ENCODE results near the gene FAM222B.
"Not testable (repeated sequence)": the region's sequence is repeated elsewhere in the genome, so short reads cannot be mapped to it uniquely, and the experiment has no call there.

The FAM222B gene

DNA sequence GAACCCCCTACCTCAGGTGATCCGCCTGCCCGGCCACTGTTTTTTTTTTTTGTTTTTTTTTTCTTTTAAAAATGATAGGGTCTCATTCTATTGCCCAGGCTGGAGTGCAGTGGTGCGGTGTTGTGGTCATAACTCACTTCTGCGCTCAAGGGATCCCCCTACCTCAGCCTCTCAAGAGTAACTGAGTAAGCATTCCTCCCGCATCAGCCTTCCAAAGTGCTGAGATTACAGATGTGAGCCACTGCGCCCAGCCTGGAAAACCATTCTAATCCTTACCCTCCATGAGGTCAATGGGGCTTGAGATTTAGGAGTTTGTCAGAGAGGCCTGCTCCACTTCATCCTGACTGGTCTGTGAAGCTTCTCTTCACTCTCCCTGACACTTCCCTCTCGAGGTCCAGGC is 24.7 kb upstream of the FAM222B start:
- DNase-seq, result no peak

DNA sequence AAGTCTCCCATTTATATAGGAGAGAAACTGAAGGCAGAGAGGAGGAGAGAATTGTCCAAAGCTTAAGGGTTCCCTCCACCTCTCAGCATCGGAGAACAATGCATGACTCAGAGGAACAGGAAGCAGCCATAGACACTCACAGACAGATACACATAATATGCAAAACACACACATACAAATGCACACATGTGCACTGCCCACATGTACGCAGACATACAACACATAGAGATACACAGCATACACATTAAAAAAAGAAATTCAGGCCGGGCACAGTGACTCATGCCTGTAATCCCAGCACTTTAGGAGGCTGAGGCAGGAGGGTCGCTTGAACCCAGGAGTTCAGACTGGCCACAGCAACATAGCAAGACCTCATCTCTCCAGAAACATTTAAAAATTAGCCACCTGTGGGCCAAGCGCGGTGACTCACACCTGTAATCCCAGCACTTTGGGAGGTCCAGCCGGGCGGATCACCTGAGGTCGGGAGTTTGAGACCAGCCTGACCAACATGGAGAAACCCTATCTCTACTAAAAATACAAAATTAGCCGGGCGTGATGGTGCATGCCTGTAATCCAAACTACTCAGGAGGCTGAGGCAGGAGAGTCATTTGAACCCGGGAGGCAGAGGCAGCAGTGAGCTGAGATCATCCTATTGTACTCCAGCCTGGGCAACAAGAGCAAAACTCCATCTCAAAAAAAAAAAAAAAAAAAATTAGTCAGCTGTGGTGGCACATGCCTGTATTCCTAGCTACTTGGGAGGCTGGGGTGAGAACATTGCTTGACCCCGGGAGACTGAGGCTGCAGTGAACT is 23.6 kb upstream of the FAM222B start:
- DNase-seq, result no peak

DNA sequence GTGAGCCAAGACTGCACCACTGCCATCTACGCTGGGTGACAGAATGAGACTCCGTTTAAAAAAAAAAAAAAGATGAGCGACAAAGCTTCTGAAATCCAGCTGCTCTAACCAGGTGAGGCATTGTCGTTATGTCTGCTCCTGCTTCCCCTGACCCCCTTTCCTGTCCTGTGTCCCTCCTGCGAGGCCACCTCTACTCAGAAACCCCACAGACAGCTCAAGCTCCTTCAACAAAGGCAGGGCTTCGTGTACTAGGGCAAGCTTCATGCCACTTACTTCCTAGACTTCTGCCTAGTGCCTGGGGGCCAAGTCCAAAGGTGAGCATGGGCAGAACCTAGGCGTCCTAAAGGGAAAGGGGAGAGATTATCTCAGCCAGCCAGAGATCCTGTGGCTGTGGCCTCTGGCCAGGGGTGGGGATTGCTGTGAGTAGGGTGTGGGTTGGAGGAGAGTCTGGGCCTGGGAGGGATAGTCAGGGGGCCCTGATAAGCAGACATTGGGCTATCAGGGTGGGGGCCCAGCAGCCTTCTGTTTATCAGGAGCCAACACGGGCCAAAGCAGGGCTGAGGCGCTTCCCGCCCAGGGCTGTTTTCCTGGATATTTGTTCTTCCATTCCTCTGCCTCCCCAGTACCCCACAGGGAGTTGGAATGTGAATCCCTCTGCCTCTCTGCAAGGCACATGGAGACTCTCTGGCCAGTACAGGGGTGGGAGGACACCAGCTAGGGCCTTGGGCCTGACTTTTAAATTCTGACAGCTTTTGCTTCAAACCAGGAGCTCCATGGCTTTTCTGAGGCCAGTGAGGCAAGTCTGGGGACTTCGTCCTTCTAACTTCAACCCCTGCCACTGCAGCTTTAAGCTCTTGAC is 22.6 kb upstream of the FAM222B start:
- DNase-seq, result no peak

DNA sequence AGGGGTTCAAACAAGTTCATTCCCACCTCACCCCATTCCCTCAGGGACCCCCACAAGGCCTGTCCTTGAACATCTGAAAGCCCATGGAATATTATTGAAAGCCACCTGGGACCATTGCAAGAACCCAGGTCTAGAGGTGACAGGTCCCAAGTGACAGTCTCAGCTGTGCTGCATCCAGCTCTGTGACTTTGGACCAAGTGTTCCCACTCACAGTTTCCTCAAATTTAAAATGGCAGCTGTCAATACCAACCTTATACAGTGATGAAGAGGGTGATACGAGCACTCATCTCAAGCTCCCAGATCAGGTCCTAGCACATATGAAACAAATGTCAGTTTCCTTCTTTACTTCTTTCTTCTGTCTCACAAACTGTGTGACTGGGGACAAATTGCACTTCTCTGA is 21.4 kb upstream of the FAM222B start:
- no peak for DNase-seq

DNA sequence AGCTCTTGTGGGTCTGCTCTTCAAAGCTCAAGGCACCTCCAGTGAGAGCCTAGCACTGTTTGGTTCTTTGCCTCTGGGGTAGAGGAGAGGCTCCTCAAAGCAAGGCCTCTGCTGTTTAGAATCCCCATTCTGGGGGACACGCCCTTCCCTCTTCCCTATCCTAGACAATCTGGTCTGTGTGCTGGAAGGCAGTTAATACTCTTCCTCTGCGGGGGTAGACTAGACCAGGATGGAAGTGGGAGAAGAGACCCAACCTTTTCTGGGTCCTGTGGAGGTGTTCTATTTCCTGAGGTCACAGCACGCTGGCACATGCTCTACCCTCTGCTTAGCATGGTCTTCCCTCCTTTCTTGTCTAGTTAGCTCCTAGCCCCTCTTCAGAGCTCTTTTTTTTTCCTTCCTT is 20.0 kb upstream of the FAM222B start:
- DNase-seq, result no peak

DNA sequence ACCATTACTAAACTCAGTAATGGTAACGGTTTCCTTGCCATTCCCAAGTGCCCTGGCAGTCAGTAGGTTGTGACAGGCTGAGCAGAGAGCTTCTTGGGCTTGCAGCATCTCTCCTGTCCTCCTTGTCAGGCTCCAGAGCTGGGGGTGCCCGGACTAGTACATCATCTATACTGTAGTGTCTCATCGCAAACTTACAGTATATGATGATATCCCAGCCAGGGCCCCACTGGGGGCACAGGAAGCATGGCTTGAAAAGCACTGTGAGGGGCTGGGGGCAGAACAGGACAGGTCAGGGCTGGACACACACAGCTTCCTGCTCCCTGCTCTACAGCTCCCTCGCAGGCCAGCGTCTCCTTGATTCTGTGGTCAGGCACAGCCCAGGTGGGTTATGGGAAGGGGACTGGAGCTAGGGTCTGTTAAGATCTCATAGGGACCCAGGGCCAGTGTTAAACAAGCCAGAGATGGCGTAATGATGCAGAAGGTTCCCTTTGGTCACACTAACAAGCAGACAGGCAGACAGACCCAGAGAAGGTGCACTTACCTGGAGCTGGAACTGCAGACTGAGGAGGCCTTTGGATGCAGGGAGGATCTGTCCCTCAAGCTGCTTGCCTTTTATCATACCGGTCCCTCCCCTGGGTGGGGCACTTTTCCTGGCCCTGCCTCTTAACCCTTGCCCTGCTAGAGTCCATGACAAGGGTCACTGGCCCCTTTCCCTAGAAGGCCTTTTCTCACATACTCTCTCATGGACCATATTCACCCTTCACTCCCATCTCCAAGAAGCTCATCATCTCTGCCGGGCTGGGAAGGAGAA is 19.0 kb upstream of the FAM222B start:
- DNase-seq, result no peak

DNA sequence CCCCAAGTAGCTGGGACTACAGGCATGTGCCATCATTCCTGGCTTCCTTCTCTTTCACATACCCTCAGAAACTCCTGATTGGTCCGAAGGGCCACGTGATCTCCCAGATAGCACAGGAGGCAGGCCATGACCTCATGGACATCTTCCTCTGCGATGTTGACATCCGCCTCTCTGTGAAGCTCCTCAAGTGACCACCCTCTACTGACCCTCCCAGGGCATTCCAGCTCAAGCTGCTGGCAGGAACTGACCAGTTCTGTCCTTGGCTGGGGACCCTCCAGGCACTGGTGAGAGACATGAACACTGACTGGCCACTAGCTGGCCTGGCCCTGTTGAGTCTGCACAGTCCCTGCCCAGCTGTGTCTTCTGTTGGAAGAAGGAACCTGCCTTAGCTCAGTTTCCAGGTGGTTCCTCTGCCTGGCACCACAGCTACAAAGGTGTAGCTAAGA is 17.8 kb upstream of the FAM222B start:
- DNase-seq, result no peak

DNA sequence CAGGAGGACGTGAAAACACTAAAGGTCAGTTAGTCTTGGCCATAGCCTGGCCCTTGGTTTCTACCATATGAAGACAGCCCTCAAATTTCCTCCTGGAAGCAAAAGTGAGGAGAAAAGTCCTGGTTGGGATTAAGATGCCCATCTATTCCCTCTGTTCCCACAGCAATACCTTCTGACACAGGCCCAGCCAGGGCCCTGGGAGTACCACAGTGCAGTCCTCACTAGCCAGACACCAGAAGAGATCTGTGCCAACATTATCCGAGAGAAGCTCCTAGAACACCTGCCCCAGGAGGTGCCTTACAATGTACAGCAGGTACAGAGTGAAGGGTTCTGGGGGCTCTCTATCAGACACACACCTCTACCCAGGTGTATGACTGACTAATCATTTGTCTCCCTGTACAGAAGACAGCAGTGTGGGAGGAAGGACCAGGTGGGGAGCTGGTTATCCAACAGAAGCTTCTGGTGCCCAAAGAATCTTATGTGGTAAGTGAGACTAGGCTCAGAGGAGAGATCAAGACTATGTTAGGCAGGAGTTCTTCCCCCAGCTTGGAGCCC is 16.3 kb upstream of the FAM222B start:
- no peak for DNase-seq

DNA sequence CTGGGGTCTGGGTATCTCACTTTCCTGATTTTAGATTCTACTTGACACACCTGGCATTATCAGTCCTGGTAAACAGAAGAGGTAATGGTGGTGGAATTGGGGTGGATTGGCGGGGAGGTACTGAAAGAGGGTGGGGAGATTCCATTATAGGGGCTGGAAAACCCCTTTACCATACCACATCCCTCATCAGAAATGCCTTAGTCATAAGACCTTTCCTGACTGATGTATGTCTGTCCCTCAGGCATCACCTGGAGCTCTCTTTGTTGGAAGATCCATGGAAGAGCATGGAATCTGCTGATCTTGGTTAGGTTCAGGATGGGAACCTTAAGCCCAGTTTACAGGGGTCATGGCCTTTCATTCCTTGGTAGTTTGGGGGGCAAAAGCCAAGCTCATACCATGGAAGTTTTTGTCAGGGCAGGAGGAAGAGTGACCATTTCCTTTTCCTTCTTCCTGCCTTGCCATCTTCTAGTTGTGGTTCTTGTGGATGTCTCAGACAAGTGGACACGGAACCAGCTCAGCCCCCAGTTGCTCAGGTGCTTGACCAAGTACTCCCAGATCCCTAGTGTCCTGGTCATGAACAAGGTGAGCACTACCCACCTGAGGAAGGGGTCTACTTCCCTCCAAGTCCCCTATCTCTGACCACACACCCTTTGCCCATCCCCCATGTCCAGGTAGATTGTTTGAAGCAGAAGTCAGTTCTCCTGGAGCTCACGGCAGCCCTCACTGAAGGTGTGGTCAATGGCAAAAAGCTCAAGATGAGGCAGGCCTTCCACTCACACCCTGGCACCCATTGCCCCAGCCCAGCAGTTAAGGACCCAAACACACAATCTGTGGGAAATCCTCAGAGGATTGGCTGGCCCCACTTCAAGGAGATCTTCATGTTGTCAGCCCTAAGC is 15.6 kb upstream of the FAM222B start:
- DNase-seq, result no peak

DNA sequence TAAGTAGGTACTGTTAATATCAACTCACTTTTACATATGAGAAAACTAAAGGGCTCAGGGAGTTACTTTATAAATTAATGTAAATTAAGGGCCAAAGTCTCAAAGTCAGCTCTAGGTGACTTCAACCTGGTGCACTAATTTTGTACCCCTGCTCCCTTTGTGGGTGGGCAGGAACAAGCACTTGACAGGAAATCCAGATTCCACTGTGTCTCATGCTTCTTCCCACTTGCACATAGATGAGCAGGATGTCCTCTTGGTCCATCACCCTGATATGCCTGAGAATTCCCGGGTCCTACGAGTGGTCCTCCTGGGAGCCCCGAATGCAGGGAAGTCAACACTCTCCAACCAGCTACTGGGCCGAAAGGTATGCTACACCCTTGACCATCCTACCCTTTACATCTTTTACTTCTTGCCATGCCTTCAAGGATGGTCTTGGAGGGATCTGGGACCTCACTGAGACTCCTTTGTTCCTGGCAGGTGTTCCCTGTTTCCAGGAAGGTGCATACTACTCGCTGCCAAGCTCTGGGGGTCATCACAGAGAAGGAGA is 13.5 kb upstream of the FAM222B start:
- DNase-seq, result no peak

DNA sequence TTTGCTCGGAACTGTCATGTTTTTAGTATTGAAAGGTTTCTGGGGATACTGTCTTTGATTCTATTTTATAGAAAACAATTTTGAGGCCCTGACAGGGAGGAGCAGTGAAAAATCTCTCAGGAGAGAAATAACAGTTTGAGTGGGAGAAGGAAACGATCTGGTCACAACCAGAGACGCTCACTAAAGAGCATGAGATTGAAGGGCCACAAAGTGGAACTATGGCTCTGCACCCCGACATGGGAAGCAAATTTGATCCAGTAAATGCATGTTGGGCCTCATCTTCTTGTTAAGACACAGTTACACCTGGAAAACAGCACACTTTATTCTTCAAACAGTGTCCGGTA is 12.7 kb upstream of the FAM222B start:
- no peak for DNase-seq

DNA sequence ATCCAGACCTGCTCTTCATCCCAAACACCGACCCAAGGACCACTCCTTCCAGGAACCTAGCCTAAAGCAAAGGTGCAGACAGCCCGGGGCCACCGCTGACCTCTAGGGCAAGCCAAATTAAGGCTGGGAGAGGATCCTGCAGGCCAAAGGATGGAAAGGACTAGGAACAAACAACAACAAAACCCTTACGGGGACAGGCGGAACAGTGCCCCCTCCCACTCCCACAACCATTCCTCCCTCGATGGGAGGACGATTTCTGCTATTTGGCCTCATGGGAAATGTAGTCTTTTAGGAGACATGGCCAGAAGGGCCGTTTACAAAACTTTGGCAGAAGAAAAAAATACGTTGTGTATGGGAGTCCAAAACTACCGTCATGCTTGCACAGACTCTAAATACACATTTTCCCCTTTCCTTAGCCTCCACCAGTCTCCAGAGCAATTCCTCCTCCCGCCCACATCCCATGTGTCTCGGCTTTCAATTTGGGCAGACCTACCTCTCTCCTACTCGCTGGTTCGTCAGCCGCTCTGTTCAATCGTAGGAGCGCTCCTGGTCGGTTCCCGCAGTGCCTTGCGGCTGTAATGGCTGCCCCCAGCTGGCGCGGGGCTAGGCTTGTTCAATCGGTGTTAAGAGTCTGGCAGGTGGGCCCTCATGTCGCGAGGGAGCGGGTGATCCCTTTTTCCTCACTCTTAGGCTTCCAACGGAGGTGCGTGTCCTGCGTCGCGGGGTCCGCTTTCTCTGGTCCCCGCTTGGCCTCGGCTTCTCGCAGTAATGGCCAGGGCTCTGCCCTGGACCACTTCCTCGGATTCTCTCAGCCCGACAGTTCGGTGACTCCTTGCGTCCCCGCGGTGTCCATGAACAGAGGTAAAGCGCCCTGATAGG is 12.1 kb upstream of the FAM222B start, which contains the start of gene ERAL1:
ERAL1 (plus strand) TSS at position 560 of the 879 bp plus-strand sequence; CDS start at position 579, 19 bp downstream.
- DNase-seq, result peak; percentile 75

DNA sequence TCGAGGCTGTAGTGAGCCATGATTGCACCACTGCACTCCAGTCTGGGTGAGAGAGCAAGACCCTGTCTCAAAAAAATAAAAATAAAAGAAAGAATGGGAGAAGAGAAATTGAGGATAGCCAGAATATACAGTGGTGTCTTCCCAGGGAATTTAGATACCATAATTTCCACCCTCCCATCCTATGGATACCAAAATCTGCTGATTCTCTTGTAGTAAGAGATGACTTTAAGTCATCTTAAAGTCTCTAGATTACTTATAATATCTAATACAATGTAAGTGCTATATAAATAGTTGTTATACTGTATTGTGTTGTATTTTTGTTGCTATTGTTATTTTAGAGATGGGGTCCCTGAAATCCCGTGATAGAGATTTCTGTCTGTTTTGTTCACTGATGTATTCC is 10.7 kb upstream of the FAM222B start:
- no peak for DNase-seq

DNA sequence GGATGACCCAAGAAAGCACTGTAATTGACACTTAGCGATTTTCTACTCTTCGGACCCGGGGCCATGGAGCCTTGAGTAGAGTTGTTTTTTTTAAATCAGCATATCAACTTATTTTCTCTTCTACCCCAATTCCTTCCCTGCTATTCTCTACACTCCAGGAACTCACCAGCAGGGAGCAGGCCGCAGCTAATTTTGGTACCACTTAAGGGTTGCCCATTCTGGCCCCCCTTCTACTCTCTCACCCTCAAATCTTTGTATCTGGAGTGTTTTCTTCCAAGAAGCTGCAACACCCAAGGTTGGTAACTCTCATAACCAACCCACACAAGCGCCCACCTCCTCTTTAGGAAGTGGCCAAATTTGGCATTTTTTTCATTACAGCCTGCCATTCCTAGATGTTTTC is 6.7 kb upstream of the FAM222B start:
- no peak for DNase-seq

DNA sequence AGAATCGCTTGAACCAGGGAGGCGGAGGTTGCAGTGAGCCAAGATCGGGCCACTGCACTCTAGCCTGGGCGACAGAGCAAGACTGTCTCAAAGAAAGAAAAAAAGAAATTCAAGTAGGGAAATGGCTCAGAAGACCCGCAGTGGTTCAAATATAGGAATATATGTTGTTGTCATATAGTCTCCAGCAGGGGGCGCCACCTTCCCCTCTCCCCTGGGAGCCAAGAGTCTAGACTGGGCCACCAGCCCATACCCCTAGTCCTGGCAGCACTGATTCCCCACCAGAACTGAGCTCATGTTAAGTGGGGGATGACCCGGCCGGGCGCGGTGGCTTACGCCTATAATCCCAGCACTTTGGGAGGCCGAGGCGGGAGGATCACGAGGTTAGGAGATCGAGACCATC is 6.1 kb upstream of the FAM222B start:
- DNase-seq, result not testable (repeated sequence)

DNA sequence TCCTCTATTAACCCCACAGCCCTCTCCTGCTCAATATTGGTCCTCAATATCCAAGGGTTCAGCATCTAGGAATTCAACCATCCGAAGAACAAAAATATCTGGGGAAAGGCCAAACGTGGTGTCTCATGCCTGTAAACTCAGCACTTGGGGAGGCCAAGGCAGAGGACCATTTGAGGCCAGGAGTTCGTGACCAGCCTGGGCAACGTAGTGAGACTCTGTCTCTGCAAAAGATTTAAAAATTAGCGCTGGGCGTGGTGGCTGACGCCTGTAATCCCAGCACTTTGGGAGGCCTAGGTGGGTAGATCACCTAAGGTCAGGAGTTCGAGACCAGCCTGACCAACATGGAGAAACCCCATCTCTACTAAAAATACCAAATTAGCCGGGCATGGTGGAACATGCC is 4.1 kb upstream of the FAM222B start:
- not testable (repeated sequence) for DNase-seq

DNA sequence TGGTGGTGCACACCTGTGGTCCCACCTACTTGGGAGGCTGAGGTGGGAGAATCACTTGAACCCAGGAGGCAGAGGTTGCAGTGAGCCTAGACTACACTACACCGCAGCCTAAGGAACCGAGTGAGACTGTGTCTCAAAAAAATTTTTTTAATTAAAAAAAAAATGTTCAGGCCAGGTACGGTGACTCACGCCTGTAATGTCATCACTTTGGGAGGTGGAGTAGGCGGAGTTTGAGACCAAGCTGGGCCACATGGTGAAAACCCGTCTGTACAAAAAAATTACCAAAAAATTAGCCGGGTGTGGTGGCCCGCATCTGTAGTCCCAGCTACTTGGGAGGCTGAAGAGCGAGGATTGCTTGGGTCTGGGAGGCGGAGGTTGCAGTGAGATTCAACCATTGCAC is 3.6 kb upstream of the FAM222B start:
- DNase-seq, result no peak

DNA sequence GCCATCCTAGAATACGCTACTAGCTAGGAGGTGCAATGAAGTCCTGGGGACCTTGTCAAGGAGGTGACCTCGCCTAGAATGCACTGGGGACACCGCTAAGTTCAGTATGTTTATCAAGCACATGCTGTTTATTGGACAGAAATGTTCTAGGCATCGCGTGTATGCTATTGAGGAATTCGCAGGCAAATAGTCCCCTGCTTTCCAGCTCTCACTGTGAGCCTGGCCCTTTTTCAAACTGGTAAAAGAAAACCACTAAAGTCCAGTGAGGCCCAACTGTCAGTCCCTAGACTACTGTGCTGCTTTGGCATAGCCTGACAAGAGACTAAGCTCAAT is 1.2 kb upstream of the FAM222B start:
- no peak for DNase-seq

DNA sequence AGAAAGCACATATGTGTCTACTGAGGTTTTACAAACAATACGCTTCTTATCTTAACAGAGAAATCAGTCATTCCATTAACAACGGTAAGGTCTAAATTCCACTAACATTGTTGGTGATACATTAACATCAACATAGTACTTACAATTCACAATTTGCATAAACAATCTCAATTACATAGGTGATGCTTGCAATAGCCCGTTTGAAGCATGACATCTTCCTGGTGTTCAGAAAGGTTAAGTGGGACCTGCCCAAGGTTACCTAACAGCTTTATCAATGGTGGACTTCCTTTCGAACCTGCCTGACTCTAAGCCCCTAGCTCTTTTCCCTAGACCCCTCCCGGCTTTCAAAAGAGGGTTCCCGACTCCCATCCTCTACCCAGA is 699 bp downstream of the FAM222B start:
- DNase-seq, result no peak

DNA sequence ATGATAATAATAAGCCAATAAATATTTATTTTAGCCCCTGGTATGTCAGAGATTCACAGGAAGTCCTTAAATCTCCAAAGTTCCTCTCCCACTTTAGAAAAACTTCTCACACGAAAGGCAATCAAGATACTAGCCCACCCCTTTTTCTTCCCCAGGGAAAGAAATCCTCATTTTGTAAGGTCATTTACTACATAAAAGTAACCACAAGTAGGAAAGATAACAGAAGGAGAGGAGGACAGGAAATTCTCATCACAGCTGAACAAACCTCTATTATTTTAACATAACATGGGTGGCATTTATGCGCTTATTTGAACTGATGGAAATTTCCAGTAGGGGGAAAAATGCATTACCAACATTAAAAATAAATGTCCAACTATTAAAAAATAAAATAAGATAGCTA is 3.4 kb downstream of the FAM222B start:
- DNase-seq, result no peak

DNA sequence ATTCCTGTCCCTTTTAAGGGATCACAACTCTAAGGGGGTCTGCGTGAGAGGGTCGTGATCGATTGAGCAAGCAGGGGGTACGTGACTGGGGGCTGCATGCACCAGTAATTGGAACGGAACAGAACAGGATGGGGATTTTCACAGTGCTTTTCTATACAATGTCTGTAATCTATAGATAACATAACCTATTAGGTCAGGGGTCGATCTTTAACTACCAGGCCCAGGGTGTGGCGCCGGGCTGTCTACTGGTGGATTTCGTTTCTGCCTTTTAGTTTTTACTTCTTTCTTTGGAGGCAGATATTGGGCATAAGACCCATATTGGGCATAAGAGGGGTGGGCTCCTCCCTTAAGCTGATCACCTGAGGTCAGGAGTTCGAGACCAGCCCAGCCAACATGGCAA is 6.0 kb downstream of the FAM222B start:
- not testable (repeated sequence) for DNase-seq

All from NCI-H1417 treated with DMSO at 0.1 percent for 48 hours (cell line).